Keratinocyte (primary cell): ENCODE measurements around the gene SLC38A1.

Experiments used
- EZH2 ChIP-seq: IDR thresholded peaks from one replicate; pipeline ENCODE4 v1.6.1; 2012; ENCODE audit warnings: inconsistent platforms, mild to moderate bottlenecking, low read length, moderate library complexity
- TF ChIP-seq, protein P1 (sequence below), 3 experiments: IDR thresholded peaks in 1 of 3; conservative IDR thresholded peaks in 1 of 3; optimal IDR thresholded peaks in 1 of 3; 2 replicates in 2 of 3; 3 replicates in 1 of 3; pipeline versions ENCODE3 to v1.5.1; 2011; ENCODE audit warnings: low read length in 3 of 3, mild to moderate bottlenecking in 3 of 3, moderate library complexity in 2 of 3, control low read depth in 1 of 3, inconsistent platforms in 1 of 3; ENCODE audit not compliant: insufficient read depth in 2 of 3; ENCODE audit errors: extremely low read depth in 1 of 3

DNA sequence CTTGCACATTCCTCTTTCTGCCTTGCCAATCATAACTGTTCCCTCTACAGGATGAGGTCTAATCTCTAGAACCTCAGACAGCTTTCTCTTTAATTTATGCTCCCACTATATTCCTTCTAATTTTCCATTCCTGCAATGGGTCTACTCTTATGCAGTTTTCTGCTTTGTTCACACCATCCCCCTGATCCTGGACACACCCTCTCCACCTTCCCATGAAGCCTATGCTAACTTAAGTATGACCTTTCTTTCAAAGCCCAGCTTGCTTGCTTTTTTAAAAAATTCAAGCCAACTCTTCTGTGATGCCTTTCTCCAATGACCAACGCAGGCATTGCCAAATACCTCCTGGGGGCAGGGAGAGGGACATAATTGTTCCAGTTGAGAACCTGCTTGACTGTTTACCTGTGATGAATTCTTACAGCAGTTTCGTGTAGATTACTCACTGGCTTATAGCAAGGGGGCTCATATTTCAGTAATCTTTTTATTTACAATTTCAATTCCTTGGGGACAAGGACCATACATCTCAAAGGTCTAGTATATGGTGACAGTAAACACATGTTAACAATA, 7.8 kb downstream of the SLC38A1 start:
- TF ChIP-seq, protein P1, sequence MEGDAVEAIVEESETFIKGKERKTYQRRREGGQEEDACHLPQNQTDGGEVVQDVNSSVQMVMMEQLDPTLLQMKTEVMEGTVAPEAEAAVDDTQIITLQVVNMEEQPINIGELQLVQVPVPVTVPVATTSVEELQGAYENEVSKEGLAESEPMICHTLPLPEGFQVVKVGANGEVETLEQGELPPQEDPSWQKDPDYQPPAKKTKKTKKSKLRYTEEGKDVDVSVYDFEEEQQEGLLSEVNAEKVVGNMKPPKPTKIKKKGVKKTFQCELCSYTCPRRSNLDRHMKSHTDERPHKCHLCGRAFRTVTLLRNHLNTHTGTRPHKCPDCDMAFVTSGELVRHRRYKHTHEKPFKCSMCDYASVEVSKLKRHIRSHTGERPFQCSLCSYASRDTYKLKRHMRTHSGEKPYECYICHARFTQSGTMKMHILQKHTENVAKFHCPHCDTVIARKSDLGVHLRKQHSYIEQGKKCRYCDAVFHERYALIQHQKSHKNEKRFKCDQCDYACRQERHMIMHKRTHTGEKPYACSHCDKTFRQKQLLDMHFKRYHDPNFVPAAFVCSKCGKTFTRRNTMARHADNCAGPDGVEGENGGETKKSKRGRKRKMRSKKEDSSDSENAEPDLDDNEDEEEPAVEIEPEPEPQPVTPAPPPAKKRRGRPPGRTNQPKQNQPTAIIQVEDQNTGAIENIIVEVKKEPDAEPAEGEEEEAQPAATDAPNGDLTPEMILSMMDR (optimal IDR thresholded peaks at IDR 0.05 in 1 of 3, IDR thresholded peaks at IDR 0.05 in 1 of 3, conservative IDR thresholded peaks at IDR 0.05 in 1 of 3; ENCODE audit: extremely low read depth in 1 of 3, insufficient read depth in 2 of 3, low read length in 3 of 3): no peak
- no peak for TF ChIP-seq EZH2
